Activated CD4-positive, alpha-beta memory T cell treated with anti-CD3 and anti-CD28 coated beads, Interleukin-2, amount 10 ng/mL, durations not matched to agents 7 days and 5 days (primary cell): ENCODE results near the gene IFRD2. TPM values are rescaled to one million over a fixed set of nuclear protein-coding genes. Genes with fewer than 3 reads are reported as not detected.
"Not testable (repeated sequence)": the region's sequence is repeated elsewhere in the genome, so short reads cannot be mapped to it uniquely, and the experiment has no call there.

Source experiments
- CTCF ChIA-PET: fragments of 350-600 bp; sonication (Branson Sonifier 250); formaldehyde crosslinking; loops from one replicate; lab custom pipeline; 2021; ENCODE audit warnings: antibody characterized with exemption, inconsistent platforms; lab: Charles Lee
- POLR2A ChIA-PET: fragments of 350-600 bp; sonication (Branson Sonifier 250); formaldehyde crosslinking; loops from one replicate; lab custom pipeline; 2021; ENCODE audit warnings: antibody characterized with exemption; lab: Charles Lee
- DNase-seq: peaks from one replicate; pipeline ENCODE4 v3.0.0-alpha.2; 2020
- H3K27ac Mint-ChIP-seq: one replicate; pipeline ENCODE4 v1.8.0; 2021; ENCODE audit warnings: mild to moderate bottlenecking, mixed read lengths
- H3K27me3 Mint-ChIP-seq: one replicate; pipeline ENCODE4 v1.8.0; 2021; ENCODE audit warnings: mixed read lengths
- H3K36me3 Mint-ChIP-seq: one replicate; pipeline ENCODE4 v1.8.0; 2021; ENCODE audit warnings: low read depth, mixed read lengths
- H3K4me1 Mint-ChIP-seq: one replicate; pipeline ENCODE4 v1.8.0; 2021; ENCODE audit warnings: mixed read lengths
- H3K4me3 Mint-ChIP-seq: one replicate; pipeline ENCODE4 v1.8.0; 2021; ENCODE audit warnings: mild to moderate bottlenecking, mixed read lengths
- H3K9me3 Mint-ChIP-seq: one replicate; pipeline ENCODE4 v1.8.0; 2021; ENCODE audit warnings: mixed read lengths
- total RNA-seq, 2 experiments: library from RNA; stranded (reverse); gene quantifications; one replicate each; pipeline ENCODE4 v1.2.3, GENCODE V29; 2021

The IFRD2 gene
- total RNA-seq, 2 experiments from 2014 or later, result 40.6 to 45.0 TPM

DNA sequence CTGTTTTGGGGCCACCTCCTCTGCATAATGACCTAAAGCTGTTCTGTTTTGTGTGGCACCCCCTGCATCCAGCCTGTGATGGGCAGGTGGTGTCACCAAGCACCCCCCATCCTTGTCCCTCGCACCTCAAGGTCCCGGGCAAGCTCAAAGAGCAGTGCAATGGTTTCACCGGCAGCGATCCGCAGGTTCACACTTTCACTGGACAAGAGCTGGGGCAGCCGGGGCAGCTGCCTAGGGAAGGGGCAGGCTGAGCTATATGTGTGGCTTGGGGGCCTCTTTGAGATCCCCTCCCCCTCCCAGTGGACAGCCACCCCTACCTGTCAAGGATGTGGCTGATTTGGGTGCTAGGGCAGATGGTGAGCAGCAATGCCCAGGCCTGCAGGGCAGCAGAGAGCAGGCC lies 3.1 kb downstream of the IFRD2 start:
- Mint-ChIP-seq H3K36me3 (peaks cover 17% of the 10 kb centered on the region), H3K27ac (no peak overlapping the region), H3K9me3 (no peaks in the 10 kb centered on the region), H3K4me3 (no peak overlapping the region), H3K4me1 (peaks cover 27% of the 10 kb centered on the region), H3K27me3 (no peaks in the 10 kb centered on the region)
- POLR2A ChIA-PET, result interaction anchor here (1.0 to 1.6 kb wide), 4 partner anchors 10 to 1210 kb away, joined by 3 to 5 read pairs (median 4); partner anchors contain the start of genes HYAL3 and NAA80
- DNase-seq, result no peak
- CTCF ChIA-PET, result interaction anchor here (2.5 kb wide), 1 partner anchor 10 kb away, joined by 9 read pairs; the partner anchor contains the start of genes HYAL3 and NAA80

DNA sequence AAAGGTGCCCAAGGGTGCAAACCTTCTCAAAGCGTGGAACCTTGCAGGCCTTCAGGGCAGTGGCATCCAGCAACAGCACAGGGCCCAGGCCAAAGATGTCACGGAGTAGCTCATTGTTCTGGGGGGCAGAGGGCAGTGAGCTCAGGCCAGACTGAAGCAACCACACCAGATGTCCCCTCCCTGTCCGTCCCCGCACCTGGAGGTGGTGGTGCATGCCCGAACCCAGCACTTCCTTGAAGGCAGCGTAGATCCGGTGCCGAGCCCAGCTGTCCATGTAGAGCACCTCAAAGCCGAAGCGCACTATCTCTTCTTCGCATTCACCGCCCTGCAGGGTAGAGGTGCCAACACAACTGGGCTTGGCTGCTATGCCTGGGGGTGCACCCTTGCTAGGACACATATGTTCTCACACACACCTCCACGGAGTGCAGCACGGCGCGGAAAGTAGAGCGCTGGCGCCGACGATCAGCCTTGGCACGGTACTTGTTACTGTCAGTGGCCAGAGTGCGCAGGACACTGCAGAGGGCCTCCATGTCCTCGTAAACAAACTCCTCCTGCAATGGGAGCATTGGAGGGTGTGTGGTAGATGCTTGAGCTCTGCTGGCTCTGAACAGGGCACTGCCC lies 3.7 kb downstream of the IFRD2 start:
- Mint-ChIP-seq H3K4me3 (no peak overlapping the region), H3K36me3 (peaks cover 17% of the 10 kb centered on the region), H3K27me3 (no peaks in the 10 kb centered on the region), H3K27ac (no peak overlapping the region), H3K9me3 (no peaks in the 10 kb centered on the region), H3K4me1 (peaks cover 27% of the 10 kb centered on the region)
- ChIA-PET CTCF (interaction anchor here (2.5 kb wide), 1 partner anchor 10 kb away, joined by 9 read pairs; the partner anchor contains the start of genes HYAL3 and NAA80), POLR2A (interaction anchor here (0.5 to 2.3 kb wide), 5 partner anchors 10 to 48 kb away, joined by 3 to 6 read pairs (median 4); partner anchors contain the start of genes HYAL3 and NAA80)
- DNase-seq, result no peak

- peaks cover 13% of the 10 kb centered on the region for H3K36me3 Mint-ChIP-seq
- no peak overlapping the region for H3K27ac Mint-ChIP-seq
- ChIA-PET CTCF (no interaction called here), POLR2A (interaction anchor here (2.3 kb wide), 1 partner anchor 10 kb away, joined by 6 read pairs; no protein-coding TSS in a partner anchor)
- H3K4me1 Mint-ChIP-seq, result peaks cover 16% of the 10 kb centered on the region
- no peaks in the 10 kb centered on the region for H3K27me3 Mint-ChIP-seq
- no peak for DNase-seq
- H3K4me3 Mint-ChIP-seq, result no peak overlapping the region
- no peaks in the 10 kb centered on the region for H3K9me3 Mint-ChIP-seq
These were observed 5.0 kb downstream of the IFRD2 start for GRCh38 chr3:50287262-50287661.

- ChIA-PET CTCF (no interaction called here), POLR2A (interaction anchor here (2.3 kb wide), 1 partner anchor 10 kb away, joined by 6 read pairs; no protein-coding TSS in a partner anchor)
- no peaks in the 10 kb centered on the region for H3K27me3 Mint-ChIP-seq
- H3K36me3 Mint-ChIP-seq, result peaks cover 13% of the 10 kb centered on the region
- no peak for DNase-seq
- no peak overlapping the region for H3K4me3 Mint-ChIP-seq
- H3K9me3 Mint-ChIP-seq, result no peaks in the 10 kb centered on the region
- H3K4me1 Mint-ChIP-seq, result peaks cover 15% of the 10 kb centered on the region
- H3K27ac Mint-ChIP-seq, result no peak overlapping the region
These were observed 5.7 kb downstream of the IFRD2 start for GRCh38 chr3:50286322-50287227.

- not testable (repeated sequence) for H3K4me1 Mint-ChIP-seq, H3K27ac Mint-ChIP-seq, H3K4me3 Mint-ChIP-seq, H3K27me3 Mint-ChIP-seq, H3K9me3 Mint-ChIP-seq, H3K36me3 Mint-ChIP-seq, DNase-seq
- ChIA-PET POLR2A (interaction anchor here (1.0 kb wide), 1 partner anchor 11 kb away, joined by 3 read pairs; no protein-coding TSS in a partner anchor), CTCF (interaction anchor here (0.7 to 1.2 kb wide), 3 partner anchors 9 to 37 kb away, joined by 3 to 6 read pairs (median 3); partner anchors contain the start of genes HYAL3 and NAA80)
These were observed 8.1 kb downstream of the IFRD2 start for GRCh38 chr3:50284121-50284520.

- Mint-ChIP-seq H3K4me3 (no peak overlapping the region), H3K27me3 (peaks cover 34% of the 10 kb centered on the region), H3K36me3 (no peaks in the 10 kb centered on the region), H3K27ac (no peak overlapping the region), H3K4me1 (peaks cover 14% of the 10 kb centered on the region), H3K9me3 (no peaks in the 10 kb centered on the region)
- ChIA-PET POLR2A (interaction anchor here (0.6 to 2.3 kb wide), 5 partner anchors 12 to 63 kb away, joined by 3 to 12 read pairs (median 4); partner anchors contain the start of genes HYAL3 and NAA80), CTCF (interaction anchor here (0.8 to 1.1 kb wide), 4 partner anchors 13 to 53 kb away, joined by 3 to 5 read pairs (median 4); partner anchors contain the start of gene IFRD2)
- no peak for DNase-seq
These were observed 12.8 kb downstream of the IFRD2 start for GRCh38 chr3:50279255-50280016.

GRCh38 chr3:50278880-50279224 lies 13.4 kb downstream of the IFRD2 start, which contains the start of gene LSMEM2:
Gene LSMEM2, plus strand, starts transcription at chr3:50279087. Its CDS starts 27 bp downstream, at chr3:50279114.
- Mint-ChIP-seq H3K36me3 (no peaks in the 10 kb centered on the region), H3K27me3 (peaks cover 39% of the 10 kb centered on the region), H3K9me3 (no peaks in the 10 kb centered on the region), H3K4me1 (peaks cover 19% of the 10 kb centered on the region), H3K27ac (no peak within 1 kb of the TSS), H3K4me3 (no peak within 1 kb of the TSS)
- DNase-seq, result no peak
- ChIA-PET CTCF (interaction anchor here (0.9 to 1.3 kb wide), 4 partner anchors 20 to 86 kb away, joined by 3 to 4 read pairs (median 3); partner anchors contain the start of genes HYAL3 and NAA80), POLR2A (interaction anchor here (1.2 to 2.3 kb wide), 3 partner anchors 13 to 20 kb away, joined by 4 to 12 read pairs (median 5); partner anchors contain the start of genes HYAL3 and NAA80)

- DNase-seq, result no peak
- H3K27ac Mint-ChIP-seq, result no peak overlapping the region
- H3K9me3 Mint-ChIP-seq, result no peaks in the 10 kb centered on the region
- peaks cover 42% of the 10 kb centered on the region for H3K27me3 Mint-ChIP-seq
- H3K36me3 Mint-ChIP-seq, result no peaks in the 10 kb centered on the region
- POLR2A ChIA-PET, result interaction anchor here (1.4 to 2.3 kb wide), 3 partner anchors 17 to 32 kb away, joined by 3 to 12 read pairs (median 5); partner anchors contain the start of genes HYAL3 and NAA80
- H3K4me3 Mint-ChIP-seq, result no peak overlapping the region
- CTCF ChIA-PET, result interaction anchor here (0.9 to 1.3 kb wide), 3 partner anchors 21 to 86 kb away, joined by 3 read pairs; partner anchors contain the start of genes HYAL3 and NAA80
- peaks cover 20% of the 10 kb centered on the region for H3K4me1 Mint-ChIP-seq
These were observed 13.9 kb downstream of the IFRD2 start for GRCh38 chr3:50278123-50278879.

GRCh38 chr3:50276762-50277101 lies 15.5 kb downstream of the IFRD2 start:
- H3K36me3 Mint-ChIP-seq, result no peaks in the 10 kb centered on the region
- POLR2A ChIA-PET, result interaction anchor here (1.1 to 2.0 kb wide), 4 partner anchors 10 to 41 kb away, joined by 3 to 6 read pairs (median 5); partner anchors contain the start of genes HYAL3, IFRD2 and NAA80
- CTCF ChIA-PET, result interaction anchor here (0.8 to 2.6 kb wide), 4 partner anchors 15 to 82 kb away, joined by 4 to 10 read pairs (median 6); partner anchors contain the start of genes HYAL3, IFRD2 and NAA80
- H3K27ac Mint-ChIP-seq, result no peak overlapping the region
- H3K9me3 Mint-ChIP-seq, result no peaks in the 10 kb centered on the region
- H3K27me3 Mint-ChIP-seq, result peaks cover 48% of the 10 kb centered on the region
- H3K4me1 Mint-ChIP-seq, result peaks cover 29% of the 10 kb centered on the region
- no peak for DNase-seq
- no peak overlapping the region for H3K4me3 Mint-ChIP-seq

DNA sequence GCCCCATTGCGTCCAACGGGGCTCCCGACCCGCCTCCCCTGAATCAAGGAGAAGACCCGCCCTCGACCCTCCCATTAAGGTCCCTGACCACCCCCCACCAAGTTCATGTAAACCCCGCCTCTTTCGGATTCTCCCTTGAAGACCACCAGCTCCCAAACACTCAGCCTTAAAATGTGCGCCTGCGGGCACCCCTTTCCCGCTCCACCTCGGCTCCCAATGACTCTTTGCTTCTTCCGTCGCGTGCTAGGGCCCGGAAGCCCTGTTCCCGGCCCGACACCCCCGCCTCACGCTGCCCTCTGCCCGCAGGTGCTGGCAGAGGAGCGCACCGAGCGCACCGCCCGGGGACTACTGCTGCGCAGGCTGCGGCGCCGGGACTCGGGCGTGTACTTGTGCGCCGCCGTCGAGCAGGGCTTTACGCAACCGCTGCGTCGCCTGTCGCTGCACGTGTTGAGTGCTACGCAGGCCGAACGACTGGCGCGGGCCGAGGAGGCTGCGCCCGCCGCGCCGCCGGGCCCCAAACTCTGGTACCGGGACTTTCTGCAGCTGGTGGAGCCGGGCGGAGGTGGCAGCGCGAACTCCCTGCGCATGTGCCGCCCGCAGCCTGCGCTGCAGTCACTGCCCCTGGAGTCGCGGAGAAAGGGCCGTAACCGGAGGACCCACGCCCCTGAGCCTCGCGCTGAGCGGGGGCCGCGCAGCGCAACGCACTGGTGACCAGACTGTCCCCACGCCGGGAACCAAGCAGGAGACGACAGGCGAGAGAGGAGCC lies 16.1 kb downstream of the IFRD2 start:
- peaks cover 33% of the 10 kb centered on the region for H3K4me1 Mint-ChIP-seq
- H3K4me3 Mint-ChIP-seq, result no peak overlapping the region
- H3K9me3 Mint-ChIP-seq, result no peaks in the 10 kb centered on the region
- ChIA-PET CTCF (interaction anchor here (1.2 to 2.6 kb wide), 4 partner anchors 16 to 82 kb away, joined by 3 to 10 read pairs (median 6); partner anchors contain the start of gene IFRD2), POLR2A (interaction anchor here (1.1 to 2.0 kb wide), 5 partner anchors 11 to 156 kb away, joined by 3 to 6 read pairs (median 4); partner anchors contain the start of genes HYAL3, IFRD2 and NAA80)
- H3K27ac Mint-ChIP-seq, result no peak overlapping the region
- peaks cover 48% of the 10 kb centered on the region for H3K27me3 Mint-ChIP-seq
- peak; percentile 44 for DNase-seq
- H3K36me3 Mint-ChIP-seq, result no peaks in the 10 kb centered on the region
